ENCODE results near the gene RRN3. TPM values are rescaled to one million over a fixed set of nuclear protein-coding genes. Genes with fewer than 3 reads are reported as not detected.

Gene RRN3
- total RNA-seq, 1 experiment from 2014 or later: 39.3 TPM

- H3K4me1 ChIP-seq (ENCODE audit: insufficient read depth, low read length, poor library complexity, severe bottlenecking): no peaks in the 10 kb centered on the region
- CTCF ChIA-PET: no interaction called here
- H3K36me3 ChIP-seq (ENCODE audit: insufficient read depth, low read length, poor library complexity, severe bottlenecking): peaks cover 42% of the 10 kb centered on the region
- H3K9me3 ChIP-seq (ENCODE audit: low read depth, low read length, poor library complexity, severe bottlenecking): no peaks in the 10 kb centered on the region
- no peak for DNase-seq (ENCODE audit: low spot score)
- intact Hi-C loops (cut with micrococcal nuclease; ENCODE audit: unreplicated experiment): no loop called here
- H3K4me3 ChIP-seq (ENCODE audit: low read depth, low read length, poor library complexity, severe bottlenecking): no peak overlapping the region
- no peak overlapping the region for H3K27ac ChIP-seq (ENCODE audit: low read depth, low read length, poor library complexity, severe bottlenecking)
- TF ChIP-seq, protein P1, sequence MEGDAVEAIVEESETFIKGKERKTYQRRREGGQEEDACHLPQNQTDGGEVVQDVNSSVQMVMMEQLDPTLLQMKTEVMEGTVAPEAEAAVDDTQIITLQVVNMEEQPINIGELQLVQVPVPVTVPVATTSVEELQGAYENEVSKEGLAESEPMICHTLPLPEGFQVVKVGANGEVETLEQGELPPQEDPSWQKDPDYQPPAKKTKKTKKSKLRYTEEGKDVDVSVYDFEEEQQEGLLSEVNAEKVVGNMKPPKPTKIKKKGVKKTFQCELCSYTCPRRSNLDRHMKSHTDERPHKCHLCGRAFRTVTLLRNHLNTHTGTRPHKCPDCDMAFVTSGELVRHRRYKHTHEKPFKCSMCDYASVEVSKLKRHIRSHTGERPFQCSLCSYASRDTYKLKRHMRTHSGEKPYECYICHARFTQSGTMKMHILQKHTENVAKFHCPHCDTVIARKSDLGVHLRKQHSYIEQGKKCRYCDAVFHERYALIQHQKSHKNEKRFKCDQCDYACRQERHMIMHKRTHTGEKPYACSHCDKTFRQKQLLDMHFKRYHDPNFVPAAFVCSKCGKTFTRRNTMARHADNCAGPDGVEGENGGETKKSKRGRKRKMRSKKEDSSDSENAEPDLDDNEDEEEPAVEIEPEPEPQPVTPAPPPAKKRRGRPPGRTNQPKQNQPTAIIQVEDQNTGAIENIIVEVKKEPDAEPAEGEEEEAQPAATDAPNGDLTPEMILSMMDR (conservative IDR thresholded peaks at IDR 0.05; ENCODE audit: low read depth, low read length): no peak
- TF ChIP-seq EZH2 (IDR thresholded peaks at IDR 0.05; ENCODE audit: borderline replicate concordance, low read depth, low read length, poor library complexity, severe bottlenecking): no peak
- no peaks in the 10 kb centered on the region for H3K27me3 ChIP-seq (replicated peaks; ENCODE audit: insufficient read depth, low read depth, low read length, poor library complexity)
- POLR2A ChIA-PET (ENCODE audit: low non-redundant PET): no interaction called here
- BruUV-seq (replicated peaks): no TSS peak
Measured at GRCh38 chr16:15043344-15043743, 50.7 kb downstream of the RRN3 start.

- Histone ChIP-seq H3K27ac (ENCODE audit: low read depth, low read length, poor library complexity, severe bottlenecking) (no peak overlapping the region), H3K4me3 (ENCODE audit: low read depth, low read length, poor library complexity, severe bottlenecking) (no peak overlapping the region), H3K9me3 (ENCODE audit: low read depth, low read length, poor library complexity, severe bottlenecking) (no peaks in the 10 kb centered on the region), H3K27me3 (replicated peaks; ENCODE audit: insufficient read depth, low read depth, low read length, poor library complexity) (no peaks in the 10 kb centered on the region), H3K36me3 (ENCODE audit: insufficient read depth, low read length, poor library complexity, severe bottlenecking) (peaks cover 61% of the 10 kb centered on the region), H3K4me1 (ENCODE audit: insufficient read depth, low read length, poor library complexity, severe bottlenecking) (no peaks in the 10 kb centered on the region)
- intact Hi-C loops (cut with micrococcal nuclease; ENCODE audit: unreplicated experiment): no loop called here
- POLR2A ChIA-PET (ENCODE audit: low non-redundant PET): no interaction called here
- CTCF ChIA-PET: no interaction called here
- no peak for TF ChIP-seq EZH2 (IDR thresholded peaks at IDR 0.05; ENCODE audit: borderline replicate concordance, low read depth, low read length, poor library complexity, severe bottlenecking)
- TF ChIP-seq, protein P1 (conservative IDR thresholded peaks at IDR 0.05; ENCODE audit: low read depth, low read length): no peak
- no peak for DNase-seq (ENCODE audit: low spot score)
- BruUV-seq (replicated peaks): no TSS peak
Measured at GRCh38 chr16:15041271-15042004, 52.6 kb downstream of the RRN3 start.

- TF ChIP-seq, protein P1 (conservative IDR thresholded peaks at IDR 0.05; ENCODE audit: low read depth, low read length): no peak
- TF ChIP-seq EZH2 (IDR thresholded peaks at IDR 0.05; ENCODE audit: borderline replicate concordance, low read depth, low read length, poor library complexity, severe bottlenecking): no peak
- ChIA-PET CTCF (no interaction called here), POLR2A (ENCODE audit: low non-redundant PET) (no interaction called here)
- no peak for DNase-seq (ENCODE audit: low spot score)
- H3K4me1 ChIP-seq (ENCODE audit: insufficient read depth, low read length, poor library complexity, severe bottlenecking): no peaks in the 10 kb centered on the region
- H3K27me3 ChIP-seq (replicated peaks; ENCODE audit: insufficient read depth, low read depth, low read length, poor library complexity): no peaks in the 10 kb centered on the region
- H3K36me3 ChIP-seq (ENCODE audit: insufficient read depth, low read length, poor library complexity, severe bottlenecking): peaks cover 75% of the 10 kb centered on the region
- no peak overlapping the region for H3K4me3 ChIP-seq (ENCODE audit: low read depth, low read length, poor library complexity, severe bottlenecking)
- intact Hi-C loops (cut with micrococcal nuclease; ENCODE audit: unreplicated experiment): no loop called here
- H3K27ac ChIP-seq (ENCODE audit: low read depth, low read length, poor library complexity, severe bottlenecking): no peak overlapping the region
- H3K9me3 ChIP-seq (ENCODE audit: low read depth, low read length, poor library complexity, severe bottlenecking): no peaks in the 10 kb centered on the region
- BruUV-seq (replicated peaks): no TSS peak
Measured at GRCh38 chr16:15038689-15039088, 55.4 kb downstream of the RRN3 start.

Measured in A673 (cell line).